GM12873 (cell line): ENCODE measurements around the gene ENHO.

Experiments used
- TF ChIP-seq, protein P1 (sequence below): IDR thresholded peaks from 2 replicates; pipeline ENCODE4 v1.5.1; 2012; ENCODE audit warnings: low read depth, mild to moderate bottlenecking, moderate library complexity, low read length, control low read depth; ENCODE audit not compliant: insufficient read depth; ENCODE audit errors: missing control alignments

ENHO gene

DNA sequence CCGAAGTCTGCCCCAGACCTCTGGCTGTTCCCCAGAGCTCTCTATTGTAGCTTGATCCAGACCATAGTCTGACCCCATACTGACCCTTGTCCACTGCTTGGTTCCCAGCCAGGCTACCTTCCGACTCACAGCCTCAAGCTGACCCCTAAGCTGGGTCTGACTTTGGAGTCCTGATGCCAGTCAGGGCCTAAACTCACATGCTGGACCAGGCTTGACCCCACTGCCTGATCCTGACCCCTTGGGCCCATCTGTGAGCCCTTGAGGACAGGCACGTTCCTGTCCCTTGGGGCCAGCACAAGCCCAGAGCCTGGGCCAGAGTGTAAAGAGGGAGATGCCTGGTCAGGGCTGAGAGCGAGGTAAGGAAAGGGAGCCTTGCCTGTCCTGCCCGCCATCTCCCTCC lies 32.7 kb upstream of the ENHO start:
- TF ChIP-seq, protein P1, sequence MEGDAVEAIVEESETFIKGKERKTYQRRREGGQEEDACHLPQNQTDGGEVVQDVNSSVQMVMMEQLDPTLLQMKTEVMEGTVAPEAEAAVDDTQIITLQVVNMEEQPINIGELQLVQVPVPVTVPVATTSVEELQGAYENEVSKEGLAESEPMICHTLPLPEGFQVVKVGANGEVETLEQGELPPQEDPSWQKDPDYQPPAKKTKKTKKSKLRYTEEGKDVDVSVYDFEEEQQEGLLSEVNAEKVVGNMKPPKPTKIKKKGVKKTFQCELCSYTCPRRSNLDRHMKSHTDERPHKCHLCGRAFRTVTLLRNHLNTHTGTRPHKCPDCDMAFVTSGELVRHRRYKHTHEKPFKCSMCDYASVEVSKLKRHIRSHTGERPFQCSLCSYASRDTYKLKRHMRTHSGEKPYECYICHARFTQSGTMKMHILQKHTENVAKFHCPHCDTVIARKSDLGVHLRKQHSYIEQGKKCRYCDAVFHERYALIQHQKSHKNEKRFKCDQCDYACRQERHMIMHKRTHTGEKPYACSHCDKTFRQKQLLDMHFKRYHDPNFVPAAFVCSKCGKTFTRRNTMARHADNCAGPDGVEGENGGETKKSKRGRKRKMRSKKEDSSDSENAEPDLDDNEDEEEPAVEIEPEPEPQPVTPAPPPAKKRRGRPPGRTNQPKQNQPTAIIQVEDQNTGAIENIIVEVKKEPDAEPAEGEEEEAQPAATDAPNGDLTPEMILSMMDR, result no peak

DNA sequence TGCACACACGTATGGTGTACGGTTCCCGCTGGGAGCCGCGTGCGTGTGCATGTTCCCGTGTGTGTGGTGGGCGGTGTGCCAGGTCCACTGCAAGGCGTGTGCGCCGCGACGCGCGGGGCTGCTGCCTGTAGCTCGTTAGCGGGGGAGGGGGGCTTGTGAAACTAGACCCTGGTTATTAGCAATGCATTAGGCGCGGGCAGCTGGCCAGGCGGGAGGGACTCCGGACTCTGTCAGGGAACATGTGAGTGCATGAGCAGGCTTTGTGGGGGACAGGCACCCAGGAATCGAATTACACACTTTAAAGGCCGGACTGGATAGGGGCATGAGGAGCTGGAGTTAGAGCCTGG lies 32.2 kb upstream of the ENHO start:
- TF ChIP-seq, protein P1, result no peak

DNA sequence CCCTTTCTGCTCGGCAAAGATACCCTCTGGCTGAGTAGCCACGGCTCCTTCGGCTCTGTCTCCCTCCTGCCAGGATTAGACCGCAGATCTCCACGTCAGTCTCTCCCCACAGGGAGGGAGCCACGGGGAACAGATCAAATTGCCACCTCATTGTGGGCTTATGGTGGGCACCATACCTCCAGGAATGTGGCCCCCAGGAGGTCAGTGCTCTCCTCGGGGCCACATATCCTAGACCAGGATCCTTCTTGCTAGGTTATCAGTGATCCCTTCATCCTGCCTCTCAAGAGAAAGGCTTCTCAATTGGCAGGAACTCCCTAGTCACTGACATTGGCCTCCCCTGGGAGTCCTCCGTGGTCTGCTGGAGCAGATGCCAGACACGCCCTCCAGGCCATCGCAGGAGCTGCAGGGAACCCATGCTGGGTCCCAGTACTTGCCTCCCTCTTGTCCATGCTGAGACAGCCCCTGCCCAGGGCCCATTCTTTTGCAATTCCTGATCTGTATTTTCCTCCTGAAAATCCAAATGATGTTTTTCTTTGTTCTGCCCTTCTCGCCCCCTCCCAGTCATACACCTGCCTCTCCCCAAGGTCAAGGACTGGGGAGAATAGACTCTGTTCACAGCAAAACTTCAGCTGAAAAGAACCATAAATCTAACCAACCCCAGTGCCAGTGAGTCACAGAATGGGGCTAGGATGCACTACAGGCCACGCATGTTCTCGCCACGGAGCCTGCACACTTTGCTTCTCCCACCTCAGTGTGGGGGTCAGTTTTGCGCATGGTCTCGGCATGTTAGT lies 31.6 kb upstream of the ENHO start:
- TF ChIP-seq, protein P1, result no peak

DNA sequence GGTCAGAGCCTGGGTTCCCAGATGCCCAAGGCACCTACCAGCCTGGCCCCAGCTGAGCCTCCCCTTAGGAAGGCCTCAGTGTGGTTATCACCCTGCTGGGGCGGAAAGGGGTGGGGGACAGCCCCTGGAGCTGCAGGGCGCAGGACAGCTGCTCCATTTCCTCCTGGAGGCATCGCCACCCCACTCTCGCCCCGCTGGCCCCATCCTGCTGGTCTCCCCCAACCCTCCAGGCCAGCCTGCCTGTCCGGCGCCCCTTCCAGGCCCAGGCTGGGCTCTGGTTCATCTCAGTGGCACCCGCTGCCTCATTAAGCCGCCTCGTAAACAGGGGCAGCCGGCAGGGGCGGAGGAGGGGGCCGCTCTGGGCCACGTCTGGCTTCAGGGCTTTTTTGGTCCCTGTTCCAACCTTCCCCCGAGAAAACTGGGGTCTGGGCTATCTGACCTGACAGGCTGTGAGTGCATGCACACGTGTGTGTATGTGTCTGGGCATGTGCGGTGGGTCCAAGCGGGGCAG lies 30.8 kb upstream of the ENHO start:
- TF ChIP-seq, protein P1, result no peak

DNA sequence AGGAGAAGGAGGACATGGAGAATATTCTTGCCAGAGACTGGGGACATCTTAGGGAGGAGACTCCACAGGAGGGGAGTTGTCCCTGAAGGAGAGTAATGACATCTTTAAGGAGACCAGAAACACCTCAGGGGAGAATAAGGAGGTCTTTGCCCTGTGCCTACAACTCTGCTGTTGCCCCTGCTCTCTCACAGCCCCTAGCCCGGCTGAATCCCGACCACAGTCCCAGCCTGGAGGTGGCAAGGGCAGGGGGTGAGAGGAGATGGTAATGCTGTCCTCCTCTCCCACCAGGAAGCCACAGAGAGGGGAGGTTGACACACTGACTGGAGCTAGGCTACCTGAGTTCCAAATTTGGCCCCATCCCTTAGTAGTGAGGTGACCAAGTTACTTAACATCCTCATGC lies 30.2 kb upstream of the ENHO start:
- TF ChIP-seq, protein P1, result no peak

DNA sequence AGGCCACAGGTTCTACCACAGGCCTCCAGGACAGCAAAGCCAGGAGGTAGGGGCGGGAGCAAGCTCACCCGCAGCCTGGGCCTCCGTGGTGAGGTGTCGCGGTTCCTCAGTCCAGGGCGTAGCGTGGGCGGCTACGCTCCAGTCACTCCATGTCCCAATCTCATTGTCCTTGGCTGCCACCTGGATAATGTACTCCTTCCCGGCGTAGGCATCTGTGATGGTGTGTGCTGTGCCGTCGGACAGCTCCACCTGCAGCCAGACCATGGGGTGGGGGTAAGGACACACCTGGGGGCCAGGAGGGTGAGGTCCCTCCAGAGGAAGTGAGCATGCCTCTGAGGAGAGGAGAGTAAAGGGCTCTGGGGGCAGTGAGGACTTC lies 29.8 kb upstream of the ENHO start:
- TF ChIP-seq, protein P1, result no peak

DNA sequence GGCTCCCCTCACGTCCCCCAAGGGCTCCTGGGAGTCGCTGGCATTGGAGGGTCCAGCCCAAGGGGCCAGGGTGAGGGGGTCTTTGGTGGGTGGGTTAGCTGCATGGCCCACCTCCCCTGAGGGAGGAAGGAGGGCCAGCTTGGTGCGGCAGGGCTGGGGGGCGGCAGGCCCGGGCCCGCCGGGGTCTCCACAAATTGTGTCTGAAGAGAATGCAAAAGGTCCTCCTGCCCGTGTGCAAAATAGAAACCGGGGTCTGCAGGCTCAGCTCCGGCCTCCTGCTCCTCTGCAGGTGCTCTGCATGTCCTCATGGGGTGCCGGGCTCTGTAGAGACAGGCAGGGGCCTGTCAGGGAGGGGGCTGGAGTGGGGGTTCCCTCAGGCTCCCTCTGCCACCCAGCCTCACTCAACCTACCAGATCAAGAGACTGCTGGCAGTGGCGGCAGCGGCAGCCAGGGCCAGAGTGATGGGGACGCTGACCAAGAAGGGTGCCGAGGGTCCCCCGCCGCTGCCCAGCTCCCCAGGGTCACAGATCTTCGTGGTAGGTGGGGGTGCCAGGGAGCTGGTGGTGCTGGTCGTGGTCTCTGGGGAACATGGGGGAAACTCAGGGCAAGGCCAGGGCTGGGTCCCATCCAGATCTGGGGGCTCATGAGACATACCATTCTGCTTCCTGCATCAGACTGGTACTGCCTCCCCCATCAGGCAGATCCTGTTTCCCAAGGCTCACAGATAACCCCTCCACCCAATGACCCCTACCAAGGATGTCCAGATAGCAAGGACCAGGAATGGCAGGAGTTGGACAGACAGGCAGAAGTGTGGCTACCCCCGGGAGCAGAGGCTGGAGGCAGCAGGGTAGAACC lies 29.2 kb upstream of the ENHO start:
- TF ChIP-seq, protein P1, result no peak
